B cell (primary cell): ENCODE data around the gene TMC6. TPM values are rescaled to one million over a fixed set of nuclear protein-coding genes. Genes with fewer than 3 reads are reported as not detected.

Experiments
- ATAC-seq: fragments of 200-7000 bp; cut with Tn5 transposase; one replicate; pipeline ENCODE4 v1.10.0; 2021; ENCODE audit warnings: low read depth, mild to moderate bottlenecking, moderate number of reproducible peaks, moderate library complexity
- CTCF ChIA-PET: fragments of 350-600 bp; sonication (Branson Sonifier 250); formaldehyde crosslinking; loops from one replicate; lab custom pipeline; 2021; ENCODE audit warnings: antibody characterized with exemption, inconsistent platforms; lab: Charles Lee
- POLR2A ChIA-PET: fragments of 350-600 bp; sonication (Branson Sonifier 250); formaldehyde crosslinking; loops from one replicate; lab custom pipeline; 2021; ENCODE audit warnings: antibody characterized with exemption; lab: Charles Lee
- DNase-seq: peaks from one replicate; pipeline ENCODE4 v3.0.0; 2013
- H2AFZ ChIP-seq: 2 replicates; pipeline ENCODE4 v1.6.1; 2012; ENCODE audit warnings: mild to moderate bottlenecking, low read depth, low read length; ENCODE audit not compliant: insufficient read depth, poor library complexity, severe bottlenecking
- H3K27ac ChIP-seq, 2 donors: 1 replicate in 1 of 2; 2 replicates in 1 of 2; pipeline ENCODE4 v1.5.1; 2012 to 2013; ENCODE audit warnings: low read length in 2 of 2, mild to moderate bottlenecking in 2 of 2, moderate library complexity in 1 of 2
- H3K27me3 ChIP-seq, 4 experiments: fragments of 200-600 bp in 1 of 4; sonication (generic) in 1 of 4; replicated peaks in 1 of 4; 1 replicate in 2 of 4; 2 replicates in 2 of 4; pipeline versions ENCODE4 v1.6.1 to v1.7.0; 2013 to 2016; ENCODE audit warnings: low read length in 3 of 4, mild to moderate bottlenecking in 2 of 4, mixed read lengths in 1 of 4, moderate library complexity in 1 of 4; ENCODE audit not compliant: insufficient read depth in 4 of 4, control insufficient read depth in 3 of 4; ENCODE audit errors: control extremely low read depth in 1 of 4
- H3K36me3 ChIP-seq, 2 experiments: replicated peaks in 1 of 2; 1 replicate in 1 of 2; 2 replicates in 1 of 2; pipeline versions ENCODE4 v1.6.1 to v1.7.1; 2013; ENCODE audit warnings: low read length in 1 of 2; ENCODE audit not compliant: insufficient read depth in 2 of 2, control insufficient read depth in 1 of 2; ENCODE audit errors: control extremely low read depth in 1 of 2, extremely low read depth in 1 of 2
- H3K4me1 ChIP-seq, 2 donors: fragments of 200-600 bp in 1 of 2; sonication (generic) in 1 of 2; 1 replicate in 1 of 2; 2 replicates in 1 of 2; pipeline versions ENCODE4 v1.5.1 to v1.6.1; 2013 to 2017; ENCODE audit warnings: low read length in 2 of 2; ENCODE audit not compliant: control insufficient read depth in 2 of 2, insufficient read depth in 2 of 2
- H3K4me2 ChIP-seq: replicated peaks from 2 replicates; pipeline ENCODE3; 2012; ENCODE audit warnings: mild to moderate bottlenecking, low read depth, low read length; ENCODE audit not compliant: poor library complexity, severe bottlenecking
- H3K4me3 ChIP-seq, 5 experiments: fragments of 200-600 bp in 1 of 5; sonication (generic) in 1 of 5; 1 replicate in 3 of 5; 2 replicates in 2 of 5; pipeline versions ENCODE4 v1.5.1 to v1.7.0; 2011 to 2016; ENCODE audit warnings: low read length in 4 of 5, mild to moderate bottlenecking in 4 of 5, low read depth in 2 of 5, control low read depth in 1 of 5, moderate library complexity in 1 of 5; ENCODE audit not compliant: insufficient read depth in 1 of 5; ENCODE audit errors: control extremely low read depth in 1 of 5, extremely low read depth in 1 of 5
- H3K79me2 ChIP-seq: fragments of 200-600 bp; sonication (generic); one replicate; pipeline ENCODE4 v1.6.0; 2016; ENCODE audit warnings: low read length; ENCODE audit not compliant: control insufficient read depth, insufficient read depth
- H3K9ac ChIP-seq: fragments of 200-600 bp; sonication (generic); 2 replicates; pipeline ENCODE4 v1.6.1; 2017; ENCODE audit warnings: mild to moderate bottlenecking, low read length, moderate library complexity
- H3K9me3 ChIP-seq, 3 donors: one replicate each; pipeline versions ENCODE4 v1.6.1 to v1.7.1; 2013; ENCODE audit warnings: low read length in 2 of 3; ENCODE audit not compliant: control insufficient read depth in 2 of 3, insufficient read depth in 1 of 3; ENCODE audit errors: control extremely low read depth in 1 of 3
- H4K20me1 ChIP-seq: 2 replicates; pipeline ENCODE4 v1.6.0; 2012; ENCODE audit warnings: mild to moderate bottlenecking, low read length; ENCODE audit not compliant: insufficient read depth, control insufficient read depth, poor library complexity, severe bottlenecking
- H3K27ac Mint-ChIP-seq: one replicate; pipeline ENCODE4 v1.8.0; 2021; ENCODE audit warnings: mixed read lengths
- H3K27me3 Mint-ChIP-seq: one replicate; pipeline ENCODE4 v1.8.0; 2021; ENCODE audit warnings: mixed read lengths
- H3K4me1 Mint-ChIP-seq: one replicate; pipeline ENCODE4 v1.8.0; 2021; ENCODE audit warnings: mixed read lengths
- H3K4me3 Mint-ChIP-seq: one replicate; pipeline ENCODE4 v1.8.0; 2021; ENCODE audit warnings: mixed read lengths
- H3K9me3 Mint-ChIP-seq: one replicate; pipeline ENCODE4 v1.8.0; 2022; ENCODE audit warnings: mixed read lengths; ENCODE audit not compliant: insufficient read depth
- CTCF ChIP-seq: fragments of 200-600 bp; IDR thresholded peaks from one replicate; pipeline ENCODE4 v1.8.0; 2022; ENCODE audit warnings: antibody characterized with exemption, mild to moderate bottlenecking
- EZH2 ChIP-seq: IDR thresholded peaks from 2 replicates; pipeline ENCODE4 v1.6.1; 2012; ENCODE audit warnings: borderline replicate concordance, low read depth, mild to moderate bottlenecking, moderate library complexity, low read length; ENCODE audit not compliant: insufficient read depth, poor library complexity, severe bottlenecking
- WGBS: methylation state at CpG from one replicate; pipeline ENCODE4 v1.1.5; 2013; ENCODE audit warnings: missing lambda C conversion rate; ENCODE audit not compliant: insufficient coverage; 5-methylcytosine and 5-hydroxymethylcytosine counted together
- intact Hi-C: fragments of 100-400 bp; cut with micrococcal nuclease; formaldehyde crosslinking; loops from one replicate; pipeline ENCODE4 v1.10.0; 2022
- polyA plus RNA-seq: library from polyadenylated mRNA; depleted of rRNA; stranded (reverse); fragments of >200 nt; gene quantifications from 2 replicates; pipeline ENCODE4 v1.2.3, GENCODE V29; 2012
- total RNA-seq, 2 donors: library from RNA; stranded (reverse); fragments of 120-200 nt in 1 of 2; gene quantifications; 1 replicate in 1 of 2; 2 replicates in 1 of 2; pipeline versions ENCODE4 v1.2.3 to v1.2.4, GENCODE V29; 2013 to 2022

The TMC6 gene
- total and polyA plus RNA-seq, 2 donors (not counting 1 experiment from before 2014, with no cell fraction given): 374 to 891 TPM

- H3K4me3 ChIP-seq: no peak overlapping the region
- POLR2A ChIA-PET: interaction anchor here (1.7 to 22.6 kb wide), 4 partner anchors 10 to 30 kb away, joined by 9 to 432 read pairs (median 46); partner anchors contain the start of genes SYNGR2, TMC6 and TMC8
- peaks cover 0 to 17% of the 10 kb centered on the region in 2 experiments for H3K36me3 ChIP-seq
- H3K27ac Mint-ChIP-seq: peak overlapping the region; percentile 89
- no peak for TF ChIP-seq EZH2
- no peak for TF ChIP-seq CTCF
- no peaks in the 10 kb centered on the region for H3K9me3 Mint-ChIP-seq
- intact Hi-C loops: no loop called here
- ATAC-seq: no peak
- H3K4me1 ChIP-seq: peaks cover 79 to 93% of the 10 kb centered on the region in 2 donors
- H2AFZ ChIP-seq: no peak overlapping the region
- no peak overlapping the region for H3K4me3 Mint-ChIP-seq
- H3K79me2 ChIP-seq: peaks cover 23% of the 10 kb centered on the region
- no peaks in the 10 kb centered on the region for H4K20me1 ChIP-seq
- no peaks in the 10 kb centered on the region for H3K27me3 Mint-ChIP-seq
- peak overlapping the region; percentile 67 for H3K4me2 ChIP-seq
- peaks cover 79% of the 10 kb centered on the region for H3K4me1 Mint-ChIP-seq
- H3K27me3 ChIP-seq: no peaks in the 10 kb centered on the region
- no peak overlapping the region for H3K9ac ChIP-seq
- H3K27ac ChIP-seq: peak overlapping the region; percentile 36 to 57
- CTCF ChIA-PET: interaction anchor here (0.8 to 14.1 kb wide), 6 partner anchors 8 to 32 kb away, joined by 3 to 357 read pairs (median 6); partner anchors contain the start of genes SYNGR2, TK1 and TMC8
- DNase-seq: peak; percentile 51
- peaks cover 0 to 9% (median 0%) of the 10 kb centered on the region in 3 donors for H3K9me3 ChIP-seq
- 82% methylated on average over 17 of the region's 18 CpGs for WGBS
These were observed 16.4 kb upstream of the TMC6 start for GRCh38 chr17:78144736-78145641.
